HG03469 (cell line): Measurements from ENCODE around the gene RBM34.
A peak's percentile ranks its signal among the peaks of the same experiment; 100 is the strongest.
"Not testable (repeated sequence)": the region's sequence is repeated elsewhere in the genome, so short reads cannot be mapped to it uniquely, and the experiment has no call there.

Experiments
- ATAC-seq: cut with Tn5 transposase; IDR thresholded peaks from one replicate; pipeline ENCODE4 v1.9.1; 2021; ENCODE audit warnings: mild to moderate bottlenecking, moderate library complexity, moderate number of reproducible peaks; ENCODE audit not compliant: unreplicated experiment

The RBM34 gene

DNA sequence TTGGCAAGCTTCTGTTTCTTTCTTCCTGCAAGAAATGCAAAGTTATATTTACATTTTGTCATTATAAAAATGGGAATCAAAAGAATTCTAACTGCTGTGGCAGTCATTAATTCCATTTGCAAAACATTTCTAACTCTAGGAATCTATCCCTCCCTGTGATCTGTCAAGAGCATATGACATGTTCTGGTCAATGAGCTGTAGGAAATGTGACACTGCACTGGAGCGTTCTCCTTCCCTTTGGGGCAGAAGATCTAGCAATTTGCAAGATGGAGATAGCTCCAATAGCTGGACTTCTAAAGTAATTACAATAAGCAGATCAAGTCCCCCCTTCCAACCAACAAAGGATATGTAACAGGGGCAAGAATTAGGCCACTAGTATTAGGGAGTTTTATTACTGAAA lies 38.7 kb downstream of the RBM34 start:
- ATAC-seq = no peak

DNA sequence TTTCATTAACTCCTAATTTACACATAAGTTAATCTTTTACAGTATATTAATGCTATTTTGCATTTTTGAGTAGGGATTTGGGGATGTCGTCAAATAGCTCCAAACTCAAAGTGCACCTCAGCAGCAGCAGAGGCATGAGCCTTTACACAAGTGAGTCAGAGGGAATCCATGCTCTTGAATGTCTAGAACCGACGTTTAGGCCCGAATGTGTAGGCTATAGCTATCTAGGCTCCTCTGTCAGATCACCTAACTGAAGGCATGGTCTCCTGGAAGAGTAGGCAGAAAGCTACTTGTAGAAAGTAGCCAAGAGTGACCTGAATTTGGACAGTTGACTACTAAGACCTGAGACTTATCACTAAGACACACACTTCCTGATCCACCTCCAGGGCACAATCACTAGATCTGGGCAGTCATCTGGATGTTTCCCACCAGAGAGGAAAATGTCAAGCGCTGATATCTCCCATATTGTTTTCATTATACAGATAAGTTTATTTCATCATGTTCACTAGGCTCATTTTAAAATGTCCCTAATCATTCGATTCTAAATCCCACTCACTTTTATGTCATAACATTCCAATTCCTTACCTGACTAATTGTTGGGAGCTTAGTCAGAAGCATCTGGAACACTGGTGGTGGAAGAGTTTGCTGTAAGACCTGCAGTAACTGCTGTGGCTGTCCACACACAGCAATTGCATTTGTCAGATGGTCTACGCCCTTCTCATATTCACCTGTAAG lies 47.7 kb downstream of the RBM34 start:
- ATAC-seq = no peak

DNA sequence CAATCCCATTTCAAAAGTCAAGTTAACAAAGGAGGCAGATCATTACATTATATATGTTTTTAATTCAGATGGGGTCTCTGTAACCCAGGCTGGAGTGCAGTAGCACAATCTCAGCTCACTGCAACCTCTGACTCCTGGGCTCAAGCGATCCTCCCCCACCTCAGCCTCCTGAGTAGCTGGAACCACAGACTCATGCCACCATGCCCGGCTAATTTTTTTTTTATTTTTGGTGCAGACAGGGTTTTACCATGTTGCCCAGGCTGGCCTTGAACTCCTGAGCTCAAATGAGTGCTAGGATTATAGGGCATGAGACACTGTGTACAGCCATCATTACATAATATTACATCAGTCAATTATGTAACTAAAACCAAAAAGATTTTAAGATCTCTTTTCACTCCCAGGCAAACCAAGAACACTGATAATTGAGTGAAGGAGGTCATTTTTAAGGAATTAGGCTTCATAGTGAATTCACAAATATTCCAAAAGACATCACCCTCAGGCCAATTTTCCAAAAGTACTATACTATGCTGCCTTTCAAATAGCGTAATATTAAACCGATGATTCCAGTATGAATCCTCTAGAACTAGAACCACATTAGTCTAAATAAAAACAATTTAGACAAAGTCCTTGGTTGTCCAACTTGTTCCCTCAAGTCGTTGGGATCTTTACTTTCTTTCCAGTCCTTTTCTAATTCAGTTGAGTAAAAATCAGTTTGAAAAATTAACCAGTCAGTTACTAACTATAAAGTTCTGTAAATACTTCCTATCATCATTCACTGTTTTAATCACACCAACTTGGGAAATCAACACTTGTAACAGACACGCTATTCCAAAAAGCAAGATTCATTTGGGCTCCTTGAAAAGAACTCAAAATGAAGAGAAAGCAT lies 48.5 kb downstream of the RBM34 start:
- no peak for ATAC-seq

DNA sequence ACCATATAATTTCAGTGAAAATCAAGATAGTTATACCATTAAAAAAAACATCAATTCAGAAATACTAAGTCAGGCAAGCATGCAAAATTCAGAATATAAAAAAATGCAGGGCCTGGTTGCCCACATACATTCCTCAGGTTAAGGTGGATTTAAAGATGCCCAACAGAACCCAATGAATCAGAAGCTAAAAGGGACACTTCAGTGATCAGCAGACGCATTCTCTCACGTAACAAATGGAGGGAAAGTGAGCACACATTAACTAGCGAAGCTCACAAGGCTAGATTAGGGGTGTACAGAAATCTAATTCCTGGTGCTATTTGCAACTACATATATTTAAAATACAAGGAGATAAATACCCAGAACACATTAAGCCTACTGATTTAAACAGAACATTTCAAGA lies 49.9 kb downstream of the RBM34 start:
- ATAC-seq = no peak

DNA sequence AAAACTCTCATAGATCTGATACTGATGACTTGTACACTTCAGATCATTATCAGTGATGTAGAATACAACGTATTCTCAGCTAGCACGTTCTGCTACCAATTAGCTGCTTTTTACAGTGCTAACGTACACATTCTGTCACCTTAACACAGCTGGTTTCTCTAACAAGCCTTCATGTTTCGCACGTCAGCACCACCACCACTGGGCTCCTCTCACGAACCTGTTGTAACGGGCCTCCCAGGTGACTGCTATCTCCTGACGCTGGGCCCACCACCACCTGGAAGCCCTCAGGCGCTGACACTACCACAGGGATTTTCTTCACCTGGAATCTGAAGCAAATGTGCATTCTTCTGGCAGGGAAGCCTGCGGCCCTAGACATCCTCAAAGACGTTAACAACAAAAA lies 52.2 kb downstream of the RBM34 start:
- no peak for ATAC-seq

DNA sequence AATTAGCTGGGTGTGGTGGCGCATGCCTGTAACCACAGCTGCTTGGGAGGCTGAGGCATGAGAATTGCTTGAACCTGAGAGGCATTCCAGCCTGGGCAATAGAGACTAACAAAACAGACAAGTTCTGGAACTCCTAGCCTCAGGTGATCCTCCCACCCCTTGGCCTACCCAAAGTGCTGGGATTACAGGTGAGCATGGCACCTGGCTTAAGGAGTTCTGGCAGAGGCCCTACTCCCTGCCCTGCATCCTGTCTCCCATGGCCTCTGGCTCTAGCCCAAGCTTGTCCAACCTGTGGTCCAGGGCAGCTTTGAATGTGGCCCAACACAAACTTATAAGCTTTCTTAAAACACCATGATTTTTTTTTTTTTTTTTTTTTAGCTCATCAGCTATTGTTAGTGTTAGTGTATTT lies 52.9 kb downstream of the RBM34 start:
- no peak for ATAC-seq

DNA sequence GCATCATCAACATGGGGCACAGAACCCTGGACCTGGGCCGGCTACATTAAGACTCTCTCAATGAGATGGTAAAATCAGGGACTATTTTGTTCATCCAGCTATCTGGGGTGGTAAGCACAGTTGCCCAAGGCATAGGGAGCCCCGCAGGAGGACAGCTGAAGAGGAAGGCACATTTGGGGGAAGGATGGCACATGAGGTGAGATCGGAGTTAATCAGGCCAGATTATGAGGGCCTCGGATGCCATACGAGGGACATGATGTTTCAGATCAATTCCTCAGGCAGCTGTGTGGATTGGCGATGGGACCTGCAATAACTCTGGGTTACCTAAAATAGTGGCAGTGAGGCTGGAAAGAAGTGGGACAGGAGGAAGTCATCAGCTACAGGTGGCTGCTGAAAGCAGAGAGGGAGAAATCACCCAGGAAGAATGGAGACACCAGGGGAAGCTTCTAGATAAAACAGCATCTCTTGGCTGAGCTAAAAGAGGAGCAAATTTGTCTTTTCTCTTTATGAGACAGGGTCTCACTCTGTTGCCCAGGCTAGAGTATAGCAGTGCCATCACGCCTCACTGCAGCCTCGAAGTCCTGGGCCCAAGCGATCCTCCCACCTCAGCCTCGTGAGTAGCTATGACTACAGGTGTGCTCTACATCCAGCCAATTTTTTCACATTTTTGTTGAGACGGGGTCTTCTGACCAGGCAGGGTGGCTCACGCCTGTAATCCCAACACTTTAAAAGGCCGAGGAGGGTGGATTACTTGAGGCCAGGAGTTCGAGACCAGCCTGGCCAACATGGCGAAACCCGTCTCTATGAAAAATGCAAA lies 53.5 kb downstream of the RBM34 start:
- no peak for ATAC-seq

DNA sequence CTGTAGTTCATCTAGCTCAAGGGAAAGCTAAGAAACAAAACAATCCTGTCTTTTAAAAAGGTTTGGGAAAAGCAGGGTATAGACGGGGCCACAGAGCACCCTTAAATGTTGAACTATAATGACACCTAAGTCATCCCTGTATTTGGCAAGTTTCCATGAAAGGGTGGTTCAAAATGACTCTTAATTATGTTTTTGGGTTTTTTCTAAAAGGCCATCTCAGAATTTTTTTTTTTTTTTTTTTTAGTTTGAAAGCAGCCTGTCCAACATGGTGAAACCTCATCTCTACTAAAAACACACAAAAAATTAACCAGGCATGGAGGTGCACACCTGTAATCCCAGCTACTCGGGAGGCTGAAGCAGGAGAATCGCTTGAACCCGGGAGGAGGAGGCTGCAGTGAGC lies 54.6 kb downstream of the RBM34 start:
- no peak for ATAC-seq

DNA sequence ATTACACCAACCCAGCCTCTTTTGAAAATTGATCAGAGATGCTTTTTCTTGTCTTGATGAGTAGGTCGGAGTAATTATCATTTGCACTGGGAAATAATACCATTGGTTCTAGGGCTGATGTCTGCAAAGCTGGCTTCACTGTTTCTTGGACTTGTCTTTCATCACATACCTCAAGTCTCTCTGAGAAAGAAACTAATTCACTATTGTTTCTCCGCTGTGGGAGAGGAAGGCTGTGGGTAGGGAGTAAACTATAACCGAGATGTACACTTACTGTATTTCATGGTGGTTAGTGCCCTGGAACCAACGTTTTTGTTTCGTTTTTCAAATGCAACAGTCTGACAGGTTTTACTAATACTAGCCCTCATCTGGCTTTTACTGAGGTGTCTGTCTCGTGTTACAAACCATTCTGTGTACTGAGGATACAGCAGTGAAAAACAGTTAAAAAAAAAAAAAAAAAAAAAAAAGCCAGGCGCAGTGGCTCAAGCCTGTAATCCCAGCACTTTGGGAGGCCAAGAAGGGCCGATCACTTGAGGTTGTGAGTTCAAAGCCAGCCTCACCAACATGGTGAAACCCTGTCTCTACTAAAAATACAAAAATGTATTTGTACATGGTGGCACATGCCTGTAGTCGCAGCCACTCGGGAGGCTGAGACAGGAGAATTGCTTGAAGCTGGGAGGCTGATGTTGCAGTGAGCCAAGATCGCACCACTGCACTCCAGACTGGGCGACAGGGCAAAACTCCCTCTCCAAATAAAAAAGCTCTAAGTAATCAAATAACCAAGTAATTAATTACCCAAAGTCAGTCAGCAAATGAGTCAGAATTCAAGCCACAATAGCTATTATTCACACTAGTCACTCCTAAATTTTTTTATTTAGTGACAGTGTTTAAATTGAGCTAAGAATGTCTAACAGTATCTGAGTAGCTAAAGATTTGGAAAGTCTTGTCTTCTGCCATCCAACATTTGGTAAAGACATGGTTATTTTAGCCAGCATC lies 55.7 kb downstream of the RBM34 start:
- peak; percentile 63 for ATAC-seq

DNA sequence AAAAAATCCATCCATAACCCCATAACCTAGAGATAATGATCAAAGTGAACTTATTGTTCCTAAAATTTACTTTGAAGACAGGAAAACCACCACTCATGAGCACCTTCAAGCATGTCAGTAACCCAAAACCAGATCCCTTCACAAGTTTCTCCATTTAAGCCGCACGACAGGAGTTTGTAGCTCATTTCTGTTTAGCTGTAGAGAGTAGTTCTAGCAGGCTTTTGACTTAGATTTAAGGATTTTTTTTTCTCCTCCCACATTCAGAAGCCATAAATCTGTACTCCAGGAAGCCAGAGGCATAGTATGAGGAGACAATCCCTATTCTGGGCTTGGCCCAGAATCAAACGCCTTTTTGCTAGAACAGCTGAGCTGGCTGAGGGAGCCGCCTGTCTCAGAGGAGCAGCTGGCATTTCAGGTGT lies 58.0 kb downstream of the RBM34 start:
- no peak for ATAC-seq

DNA sequence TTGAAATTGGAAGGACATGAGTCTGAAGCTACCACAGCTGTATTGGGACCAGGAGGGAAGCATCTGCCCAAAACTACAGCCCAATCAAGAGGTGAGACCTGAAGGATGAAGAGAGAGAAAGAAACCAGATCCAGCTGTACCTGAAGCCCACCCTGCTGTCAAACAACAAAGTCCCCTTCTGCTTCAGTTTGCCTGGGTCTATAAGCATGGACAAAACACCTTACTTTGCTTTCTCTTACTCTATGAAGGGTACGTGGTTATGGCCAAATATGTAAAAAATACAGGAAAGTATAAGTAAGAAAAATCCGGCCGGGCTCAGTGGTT lies 58.8 kb downstream of the RBM34 start:
- ATAC-seq = no peak

DNA sequence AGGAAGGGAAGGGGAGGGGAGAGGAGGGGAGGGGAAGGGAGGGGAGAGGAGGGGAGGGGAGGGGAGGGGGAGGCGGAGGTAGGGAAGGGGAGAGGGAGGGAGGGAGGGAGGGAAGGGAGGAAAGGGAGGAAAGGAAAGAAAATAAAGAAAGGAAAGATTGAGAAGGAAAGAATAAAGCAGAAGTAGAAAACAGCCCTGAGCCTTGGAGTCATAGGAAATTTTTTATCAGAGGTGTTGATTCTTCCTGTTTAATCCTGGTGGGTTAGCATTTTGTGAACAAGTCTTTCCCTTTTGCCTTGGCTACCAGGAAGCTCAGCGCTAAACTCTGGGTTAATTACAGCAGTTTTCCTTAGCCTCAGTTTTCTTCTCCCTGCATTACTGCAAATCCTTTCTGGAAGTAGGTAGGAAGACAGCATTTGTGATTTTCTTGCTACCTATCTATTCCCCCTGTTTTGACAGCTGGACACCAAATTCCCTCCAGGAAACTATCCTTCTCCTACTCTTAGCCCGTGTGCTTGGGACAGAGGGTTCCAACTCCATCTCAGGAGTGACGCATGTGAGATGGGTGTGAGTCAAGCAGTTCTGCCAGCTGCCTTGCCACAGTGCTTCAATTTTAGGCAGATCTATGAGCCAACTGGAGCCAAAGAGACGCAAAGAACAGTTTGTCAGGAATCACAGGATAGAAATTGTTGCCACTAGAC lies 59.3 kb downstream of the RBM34 start:
- ATAC-seq = no peak

DNA sequence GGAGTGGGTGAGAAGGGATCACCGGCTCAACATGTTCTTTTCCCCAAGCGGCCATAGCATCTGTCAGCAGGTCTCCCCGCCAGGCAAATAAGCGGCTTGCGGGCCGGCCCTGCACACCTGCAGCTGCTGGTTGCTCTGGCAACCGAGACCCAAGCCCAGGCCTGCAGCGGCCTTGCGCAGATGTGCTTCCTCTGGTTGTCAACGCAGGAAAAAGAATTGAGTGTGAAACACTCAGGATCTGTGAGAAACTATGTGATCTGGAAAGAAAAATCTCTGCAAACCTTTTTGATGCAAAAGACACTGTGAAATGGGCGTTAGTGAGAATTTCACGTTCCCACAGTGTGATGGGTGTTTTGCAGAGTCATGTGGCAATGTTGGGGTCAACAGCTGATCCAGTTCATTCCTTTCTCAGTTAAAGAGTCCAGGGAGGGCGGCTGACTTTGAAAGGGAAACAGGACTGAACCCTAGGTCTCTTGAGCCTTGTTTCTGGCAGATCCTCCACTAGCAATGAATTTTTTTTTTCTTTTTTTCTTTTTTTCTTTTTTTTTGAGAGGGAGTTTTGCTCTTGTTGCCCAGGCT lies 60.8 kb downstream of the RBM34 start:
- ATAC-seq = no peak

DNA sequence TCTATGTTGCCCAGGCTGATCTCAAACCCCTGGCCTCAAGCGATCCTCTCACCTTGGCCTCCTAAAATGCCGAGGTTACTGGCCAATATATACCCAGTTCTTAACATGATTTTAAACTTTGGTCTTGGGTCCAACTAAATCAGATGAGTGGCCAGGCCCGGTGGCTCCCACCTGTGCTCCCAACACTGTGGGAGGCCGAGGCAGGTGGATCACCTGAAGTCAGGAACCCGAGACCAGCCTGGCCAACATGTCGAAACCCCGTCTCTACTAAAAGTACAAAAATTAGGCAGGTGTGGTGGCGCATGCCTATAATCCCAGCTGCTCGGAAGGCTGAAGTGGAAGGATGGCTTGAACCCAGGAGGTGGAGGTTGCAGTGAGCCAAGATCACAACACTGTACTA lies 62.1 kb downstream of the RBM34 start:
- ATAC-seq = no peak

DNA sequence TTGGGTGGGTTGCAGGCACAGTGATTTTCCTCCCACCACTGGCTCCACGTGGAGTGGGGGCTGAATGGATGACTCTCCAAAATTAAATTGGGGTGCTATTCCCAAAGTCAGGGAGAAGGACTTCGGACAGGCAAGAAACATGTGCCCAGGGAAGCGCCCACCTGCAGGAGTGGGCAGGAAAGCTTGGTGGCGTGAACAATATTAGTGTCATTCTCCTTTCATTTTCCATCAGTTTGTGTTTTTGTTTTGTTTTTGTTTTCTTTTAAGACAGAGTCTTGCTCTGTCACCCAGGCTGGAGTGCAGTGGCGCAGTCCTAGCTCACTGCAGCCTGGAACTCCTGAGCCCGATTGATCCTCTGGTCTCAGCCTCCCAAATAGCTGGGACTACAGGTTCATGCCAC lies 62.5 kb downstream of the RBM34 start:
- ATAC-seq = no peak

DNA sequence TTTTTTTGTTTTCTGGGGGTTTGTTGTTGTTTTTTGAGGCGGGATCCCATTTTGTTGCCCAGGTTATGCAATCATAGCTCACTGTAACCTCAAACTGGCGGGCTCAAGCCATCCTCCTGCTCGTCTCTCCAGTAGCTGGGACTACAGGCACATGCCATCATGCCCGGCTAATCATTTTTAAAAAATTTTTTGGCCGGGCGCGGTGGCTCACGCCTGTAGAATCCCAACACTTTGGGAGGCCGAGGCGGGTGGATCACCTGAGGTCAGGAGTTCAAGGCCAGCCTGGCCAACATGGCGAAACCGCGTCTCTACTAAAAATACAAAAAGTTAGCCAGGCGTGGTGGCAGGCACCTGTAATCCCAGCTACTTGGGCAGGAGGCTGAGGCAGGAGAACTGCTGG lies 63.5 kb downstream of the RBM34 start:
- not testable (repeated sequence) for ATAC-seq

DNA sequence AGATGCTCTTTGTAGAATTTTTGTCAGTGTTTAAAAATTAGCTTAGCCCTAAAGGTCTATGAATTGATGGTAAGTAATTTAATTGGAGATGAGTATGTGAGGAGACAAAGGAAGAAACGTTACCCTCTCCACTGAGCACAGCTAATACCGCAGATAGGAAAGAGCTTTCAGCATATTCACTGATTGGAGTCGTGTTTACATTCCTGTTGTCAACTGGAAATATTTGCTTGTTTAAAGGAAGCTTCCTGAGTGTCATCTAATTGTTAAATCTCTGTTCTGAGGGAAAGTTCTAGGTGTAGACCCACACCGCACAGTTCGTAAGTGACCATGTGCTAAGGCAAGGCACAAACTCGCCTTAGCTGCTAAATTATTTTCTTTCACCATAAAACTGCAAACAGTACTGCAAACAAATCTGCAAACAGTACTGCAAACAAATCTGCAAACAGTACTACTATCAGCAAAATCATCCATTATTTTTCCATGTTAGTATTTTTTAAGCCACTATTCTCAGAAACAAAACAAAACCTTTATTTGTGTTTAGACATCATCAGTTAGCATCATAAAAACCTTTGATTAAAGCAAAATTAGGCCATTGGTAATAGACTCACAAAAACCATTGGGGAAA lies 65.0 kb downstream of the RBM34 start:
- no peak for ATAC-seq

DNA sequence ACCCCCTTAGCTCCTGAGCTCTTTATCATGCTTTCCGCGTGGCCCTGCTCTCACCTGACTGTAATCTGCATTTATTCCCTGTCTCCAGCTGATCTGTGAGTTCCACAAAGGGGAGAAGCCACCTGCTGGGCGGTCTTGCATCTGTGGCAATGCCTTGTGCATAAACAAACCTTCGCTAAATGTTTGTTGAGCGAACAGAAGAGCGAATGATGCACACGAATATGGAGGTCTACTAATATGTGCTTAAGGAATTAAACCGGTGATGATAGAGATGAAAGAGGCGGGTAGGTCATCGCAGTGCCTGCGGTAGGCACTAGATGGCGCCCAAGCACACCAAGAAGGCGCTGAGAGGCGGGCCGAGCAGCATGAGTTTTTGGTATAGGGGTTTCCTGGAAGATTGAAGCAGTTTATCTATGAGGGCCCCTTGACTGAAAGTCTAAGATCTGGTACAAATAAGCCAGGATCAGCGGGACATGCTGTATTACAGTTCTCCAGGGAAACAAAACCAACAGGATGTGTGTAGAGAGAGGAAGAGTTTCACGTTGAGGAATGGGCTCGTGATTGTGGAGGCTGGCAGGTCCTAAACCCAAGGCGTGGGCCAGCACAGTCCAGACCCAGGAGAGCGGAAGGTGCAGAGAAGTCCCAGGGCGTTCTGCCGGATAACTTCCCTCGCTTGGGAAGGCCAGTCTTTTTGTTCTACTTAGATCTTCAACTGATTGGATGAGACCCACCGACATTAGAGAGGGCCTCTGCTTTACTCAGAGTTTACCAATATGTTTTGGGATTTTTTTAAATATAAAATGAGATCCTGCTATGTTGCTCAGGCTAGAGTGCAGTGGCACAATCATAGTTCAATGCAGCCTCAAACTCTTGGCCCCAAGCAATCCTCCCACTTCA lies 67.1 kb downstream of the RBM34 start:
- no peak for ATAC-seq
